GM12878 (cell line): ENCODE results near the gene GOPC. TPM values are rescaled to one million over a fixed set of nuclear protein-coding genes. Genes with fewer than 3 reads are reported as not detected.

Source experiments
- ATAC-seq: fragments of 200-7000 bp; cut with Tn5 transposase; 3 replicates; pipeline ENCODE4 v1.9.1; 2020; ENCODE audit warnings: mild to moderate bottlenecking, moderate library complexity
- BruUV-seq: library from RNA; stranded (reverse); fragments of 400-500 nt; replicated peaks from 2 replicates; lab custom pipeline; 2021; lab: Mats Ljungman, UMichigan
- CTCF ChIA-PET: fragments of 300-600 bp; sonication (Branson Sonifier 250); formaldehyde crosslinking; extraction: SDS; loops from one replicate; lab custom pipeline; 2021; ENCODE audit warnings: inconsistent platforms; lab: Yijun Ruan, JAX
- POLR2A ChIA-PET: fragments of 350-600 bp; formaldehyde crosslinking; extraction: SDS; loops from one replicate; lab custom pipeline; 2021; ENCODE audit warnings: inconsistent platforms; lab: Charles Lee
- RAD21 ChIA-PET: fragments of 300-600 bp; sonication (Branson Sonifier 250); formaldehyde crosslinking; loops from one replicate; lab custom pipeline; 2023; ENCODE audit warnings: antibody characterized with exemption; ENCODE audit not compliant: unreplicated experiment; lab: Charles Lee
- SMC1A ChIA-PET: fragments of 300-600 bp; sonication (Branson Sonifier 250); formaldehyde crosslinking; loops from one replicate; lab custom pipeline; 2023; ENCODE audit not compliant: unreplicated experiment, uncharacterized antibody; lab: Charles Lee
- DNase-seq: peaks from one replicate; pipeline ENCODE4 v3.0.0-alpha.2; 2011; ENCODE audit warnings: low read depth, low spot score
- FAIRE-seq: peaks from 3 replicates; lab custom pipeline; 2011; peaks lifted over from hg19 to GRCh38; lab: Jason Lieb, UNC
- H2AFZ ChIP-seq: 2 replicates; pipeline ENCODE4 v1.6.0; 2011; ENCODE audit warnings: low read depth, low read length, control low read depth; ENCODE audit not compliant: control insufficient read depth
- H3K27ac ChIP-seq: 2 replicates; pipeline ENCODE4 v1.5.1; 2011; ENCODE audit warnings: control low read depth; ENCODE audit not compliant: control insufficient read depth, insufficient read depth
- H3K27me3 ChIP-seq, 2 experiments: replicated peaks in 1 of 2; 2 replicates each; pipeline versions ENCODE4 v1.6.0 to v1.6.1; 2011; ENCODE audit warnings: low read length in 1 of 2; ENCODE audit not compliant: control insufficient read depth in 2 of 2, insufficient read depth in 2 of 2
- H3K36me3 ChIP-seq, 2 experiments: 2 replicates each; pipeline ENCODE4 v1.5.1; 2011; ENCODE audit warnings: low read length in 1 of 2; ENCODE audit not compliant: control insufficient read depth in 2 of 2, insufficient read depth in 2 of 2
- H3K4me1 ChIP-seq: 2 replicates; pipeline ENCODE4 v1.6.1; 2011; ENCODE audit warnings: mild to moderate bottlenecking, low read length, moderate library complexity, mixed read lengths; ENCODE audit not compliant: control insufficient read depth, insufficient read depth
- H3K4me2 ChIP-seq: 2 replicates; pipeline ENCODE4 v1.6.0; 2011; ENCODE audit warnings: control low read depth; ENCODE audit not compliant: control insufficient read depth, insufficient read depth
- H3K4me3 ChIP-seq: fragments of 200-600 bp; sonication (generic); 2 replicates; pipeline ENCODE4 v1.5.1; 2016
- H3K79me2 ChIP-seq: 2 replicates; pipeline ENCODE4 v1.6.0; 2011; ENCODE audit warnings: low read length; ENCODE audit not compliant: control insufficient read depth, insufficient read depth
- H3K9ac ChIP-seq: 2 replicates; pipeline ENCODE4 v1.8.0; 2011; ENCODE audit warnings: low read length, control low read depth, mixed read lengths; ENCODE audit not compliant: control insufficient read depth, insufficient read depth
- H3K9me3 ChIP-seq: replicated peaks from 3 replicates; pipeline ENCODE4 v1.5.1; 2011; ENCODE audit warnings: mild to moderate bottlenecking, low read length; ENCODE audit not compliant: control insufficient read depth, insufficient read depth
- H4K20me1 ChIP-seq: 2 replicates; pipeline ENCODE4 v1.6.0; 2011; ENCODE audit not compliant: control insufficient read depth, insufficient read depth
- BRCA1 ChIP-seq: IDR thresholded peaks from 2 replicates; pipeline ENCODE4 v1.6.1; 2011; ENCODE audit warnings: low read depth, low read length, improper control_type of control experiment
- KLF5 ChIP-seq: fragments of 450-650 bp; IDR thresholded peaks from 2 replicates; pipeline ENCODE4 v1.6.1; 2014; ENCODE audit warnings: mild to moderate bottlenecking; ENCODE audit not compliant: partially characterized antibody
- NFYA ChIP-seq: IDR thresholded peaks from 2 replicates; pipeline ENCODE4 v1.6.1; 2011; ENCODE audit warnings: low read depth, mild to moderate bottlenecking, low read length, improper control_type of control experiment, borderline replicate concordance
- RAD21 ChIP-seq: IDR thresholded peaks from 2 replicates; pipeline ENCODE4 v1.6.1; 2011; ENCODE audit warnings: mild to moderate bottlenecking, low read depth, low read length, moderate library complexity; ENCODE audit not compliant: insufficient read depth
- SMAD5 ChIP-seq: IDR thresholded peaks from 2 replicates; pipeline ENCODE4 v1.6.1; 2016; ENCODE audit warnings: antibody characterized with exemption, low read depth
- SRF ChIP-seq, 2 experiments: IDR thresholded peaks; 2 replicates each; pipeline ENCODE4 v1.6.1; 2011; ENCODE audit warnings: low read depth in 2 of 2, low read length in 2 of 2, mild to moderate bottlenecking in 1 of 2, moderate library complexity in 1 of 2
- SUPT20H ChIP-seq: IDR thresholded peaks from 2 replicates; pipeline ENCODE4 v1.6.1; 2011; ENCODE audit warnings: low read depth, mild to moderate bottlenecking, low read length, moderate library complexity, borderline replicate concordance; ENCODE audit not compliant: control insufficient read depth
- ZNF207 ChIP-seq: fragments of 450-650 bp; IDR thresholded peaks from 2 replicates; pipeline ENCODE4 v1.6.1; 2014; ENCODE audit warnings: antibody characterized with exemption, mild to moderate bottlenecking, borderline replicate concordance
- ZSCAN29 ChIP-seq: fragments of 450-650 bp; IDR thresholded peaks from 2 replicates; pipeline ENCODE4 v1.6.1; 2017; ENCODE audit warnings: mild to moderate bottlenecking, moderate library complexity
- WGBS: methylation state at CpG from one replicate; pipeline ENCODE4 v1.1.6; 2016; ENCODE audit warnings: low lambda C conversion rate; ENCODE audit not compliant: insufficient replicate concordance, insufficient coverage; ENCODE audit errors: missing lambda C conversion rate; 5-methylcytosine and 5-hydroxymethylcytosine counted together
- in situ Hi-C: fragments of 300-500 bp; cut with MboI; formaldehyde crosslinking; loops from 9 replicates; pipeline ENCODE4 v1.14.3; 2018; ENCODE audit warnings: mixed read lengths
- intact Hi-C: fragments of 100-400 bp; cut with micrococcal nuclease; formaldehyde crosslinking; loops from one replicate; pipeline ENCODE4 v1.14.2; 2022; ENCODE audit not compliant: unreplicated experiment
- polyA plus RNA-seq, 11 experiments: library from polyadenylated mRNA; depleted of rRNA in 4 of 11; unstranded in 6 of 11; stranded (reverse) in 5 of 11; fragments of >200 nt; fragmentation: Nextera tagmentation in 4 of 11; fragmentation: Illumina TruSeq in 1 of 11; extraction: Ambion mirVana in 4 of 11; extraction: Trizol in 1 of 11; gene quantifications; 1 replicate in 1 of 11; 2 replicates in 10 of 11; pipeline versions ENCODE4 v1.2.1 to v1.2.3, GENCODE V29; 2011 to 2016; ENCODE audit warnings: inconsistent platforms in 2 of 11, missing spikeins in 2 of 11, low read depth in 1 of 11
- total RNA-seq, 4 experiments: library from RNA; depleted of rRNA in 3 of 4; stranded (reverse); fragments of >200 nt in 3 of 4; fragmentation: Illumina TruSeq in 1 of 4; extraction: Trizol in 1 of 4; gene quantifications; 2 replicates each; pipeline versions ENCODE4 v1.2.1 to v1.2.3, GENCODE V29; 2013 to 2021
- TF ChIP-seq, protein P1 (sequence below): fragments of 150-350 bp; IDR thresholded peaks from 2 replicates; pipeline ENCODE4 v1.6.1; 2014; ENCODE audit warnings: mild to moderate bottlenecking, low read depth, low read length
- TF ChIP-seq, protein P2 (sequence below): fragments of 450-650 bp; IDR thresholded peaks from 2 replicates; pipeline ENCODE4 v1.6.1; 2018; ENCODE audit warnings: mild to moderate bottlenecking, low read depth, moderate library complexity; ENCODE audit not compliant: partially characterized antibody

Gene GOPC
- total and polyA plus RNA-seq, 10 of the 15 experiments (the other 5 are each of a cell fraction or from before 2014, with no cell fraction given) = 5.8 to 28.5 (median 18.0) TPM

DNA sequence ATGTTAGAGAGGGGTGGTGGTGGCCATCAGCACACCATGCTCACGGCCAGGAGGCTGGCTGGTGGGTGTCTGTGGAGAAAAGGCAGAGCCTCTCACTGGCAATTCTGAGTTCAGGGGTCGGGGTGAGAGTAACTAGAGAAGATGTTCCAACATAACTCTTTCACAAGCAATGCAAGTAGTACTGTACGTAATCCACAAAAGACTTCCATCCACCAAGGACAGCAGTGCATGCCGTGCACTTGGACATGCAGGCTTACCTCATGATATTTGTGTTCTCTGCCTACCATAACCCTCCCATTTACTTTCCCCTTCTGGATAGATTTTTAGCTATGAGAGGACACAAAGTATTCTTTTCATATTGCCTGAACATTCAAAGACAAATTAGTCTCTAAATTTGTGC, 68.5 kb downstream of the GOPC start:
- FAIRE-seq (no peak), DNase-seq (no peak), ATAC-seq (no peak)
- in situ Hi-C loops (no loop called here), intact Hi-C loops (no loop called here)
- Histone ChIP-seq H4K20me1 (no peaks in the 10 kb centered on the region), H3K4me2 (no peak overlapping the region), H3K9me3 (no peaks in the 10 kb centered on the region), H3K9ac (no peak overlapping the region), H3K27ac (no peak overlapping the region), H3K79me2 (no peaks in the 10 kb centered on the region), H2AFZ (no peak overlapping the region), H3K4me3 (no peak overlapping the region), H3K27me3 (no peaks in the 10 kb centered on the region), H3K4me1 (no peaks in the 10 kb centered on the region), H3K36me3 (no peaks in the 10 kb centered on the region)
- BruUV-seq = no TSS peak
- ChIA-PET CTCF (no interaction called here), SMC1A (no interaction called here), RAD21 (no interaction called here), POLR2A (interaction anchor here (0.5 kb wide), 1 partner anchor 799 kb away, joined by 4 read pairs; no protein-coding TSS in a partner anchor)
- 53% methylated on average over 4 of the region's 4 CpGs for WGBS
- no peak for TF ChIP-seq SUPT20H
- TF ChIP-seq KLF5 = no peak
- TF ChIP-seq RAD21 = no peak
- TF ChIP-seq BRCA1 = no peak
- TF ChIP-seq, protein P1, sequence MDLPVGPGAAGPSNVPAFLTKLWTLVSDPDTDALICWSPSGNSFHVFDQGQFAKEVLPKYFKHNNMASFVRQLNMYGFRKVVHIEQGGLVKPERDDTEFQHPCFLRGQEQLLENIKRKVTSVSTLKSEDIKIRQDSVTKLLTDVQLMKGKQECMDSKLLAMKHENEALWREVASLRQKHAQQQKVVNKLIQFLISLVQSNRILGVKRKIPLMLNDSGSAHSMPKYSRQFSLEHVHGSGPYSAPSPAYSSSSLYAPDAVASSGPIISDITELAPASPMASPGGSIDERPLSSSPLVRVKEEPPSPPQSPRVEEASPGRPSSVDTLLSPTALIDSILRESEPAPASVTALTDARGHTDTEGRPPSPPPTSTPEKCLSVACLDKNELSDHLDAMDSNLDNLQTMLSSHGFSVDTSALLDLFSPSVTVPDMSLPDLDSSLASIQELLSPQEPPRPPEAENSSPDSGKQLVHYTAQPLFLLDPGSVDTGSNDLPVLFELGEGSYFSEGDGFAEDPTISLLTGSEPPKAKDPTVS = no peak
- TF ChIP-seq ZSCAN29 = no peak
- TF ChIP-seq SRF (IDR thresholded peaks at IDR 0.05; ENCODE audit: low read depth in 2 of 2, low read length in 2 of 2) = no peak
- TF ChIP-seq ZNF207 = no peak
- TF ChIP-seq, protein P2, sequence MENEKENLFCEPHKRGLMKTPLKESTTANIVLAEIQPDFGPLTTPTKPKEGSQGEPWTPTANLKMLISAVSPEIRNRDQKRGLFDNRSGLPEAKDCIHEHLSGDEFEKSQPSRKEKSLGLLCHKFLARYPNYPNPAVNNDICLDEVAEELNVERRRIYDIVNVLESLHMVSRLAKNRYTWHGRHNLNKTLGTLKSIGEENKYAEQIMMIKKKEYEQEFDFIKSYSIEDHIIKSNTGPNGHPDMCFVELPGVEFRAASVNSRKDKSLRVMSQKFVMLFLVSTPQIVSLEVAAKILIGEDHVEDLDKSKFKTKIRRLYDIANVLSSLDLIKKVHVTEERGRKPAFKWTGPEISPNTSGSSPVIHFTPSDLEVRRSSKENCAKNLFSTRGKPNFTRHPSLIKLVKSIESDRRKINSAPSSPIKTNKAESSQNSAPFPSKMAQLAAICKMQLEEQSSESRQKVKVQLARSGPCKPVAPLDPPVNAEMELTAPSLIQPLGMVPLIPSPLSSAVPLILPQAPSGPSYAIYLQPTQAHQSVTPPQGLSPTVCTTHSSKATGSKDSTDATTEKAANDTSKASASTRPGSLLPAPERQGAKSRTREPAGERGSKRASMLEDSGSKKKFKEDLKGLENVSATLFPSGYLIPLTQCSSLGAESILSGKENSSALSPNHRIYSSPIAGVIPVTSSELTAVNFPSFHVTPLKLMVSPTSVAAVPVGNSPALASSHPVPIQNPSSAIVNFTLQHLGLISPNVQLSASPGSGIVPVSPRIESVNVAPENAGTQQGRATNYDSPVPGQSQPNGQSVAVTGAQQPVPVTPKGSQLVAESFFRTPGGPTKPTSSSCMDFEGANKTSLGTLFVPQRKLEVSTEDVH = no peak
- TF ChIP-seq SMAD5 = no peak
- TF ChIP-seq NFYA = no peak
